ENCODE measurements around the gene DTWD2.
"Not testable (repeated sequence)": the region's sequence is repeated elsewhere in the genome, so short reads cannot be mapped to it uniquely, and the experiment has no call there.

DTWD2 gene

DNA sequence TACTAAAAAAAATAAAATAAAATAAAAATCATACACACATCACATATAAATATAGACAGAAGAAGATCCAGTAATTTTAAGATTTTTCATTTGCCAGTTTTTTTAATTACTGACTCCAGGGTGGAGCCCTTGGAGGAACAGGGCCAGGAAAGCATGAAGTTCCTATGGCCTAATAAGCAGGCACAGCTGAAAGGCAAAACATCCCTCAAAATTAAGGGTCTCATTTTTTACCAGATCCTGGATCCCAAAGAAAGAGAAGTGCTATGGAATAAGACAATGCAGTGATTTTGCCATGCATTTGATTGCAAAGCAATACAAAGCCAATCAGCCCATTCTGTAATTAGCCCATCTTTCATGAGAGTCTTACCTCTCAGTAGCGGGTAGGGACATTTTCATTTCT, 11.3 kb upstream of the DTWD2 start:
- Histone ChIP-seq H3F3A (ENCODE audit: low read depth) (no peaks in the 10 kb centered on the region), H3K36me3 (ENCODE audit: insufficient read depth, low read length) (no peaks in the 10 kb centered on the region), H3K4me2 (ENCODE audit: low read depth, low read length, poor library complexity, severe bottlenecking) (no peak overlapping the region), H3K79me2 (ENCODE audit: insufficient read depth, low read length) (no peaks in the 10 kb centered on the region), H3K9me2 (replicated peaks; ENCODE audit: low read depth, low read length) (no peaks in the 10 kb centered on the region), H3K4me1 (ENCODE audit: insufficient read depth, low read length, poor library complexity, severe bottlenecking) (no peaks in the 10 kb centered on the region), H2AFZ (ENCODE audit: low read length) (no peak overlapping the region), H3K4me3 (ENCODE audit: low read length, poor library complexity, severe bottlenecking) (no peak overlapping the region), H3K9ac (ENCODE audit: low read depth, low read length, poor library complexity, severe bottlenecking) (no peak overlapping the region), H4K20me1 (ENCODE audit: insufficient read depth, low read length, poor library complexity, severe bottlenecking) (no peaks in the 10 kb centered on the region), H3K9me3 (ENCODE audit: insufficient read depth, low read depth, low read length) (no peaks in the 10 kb centered on the region; the same call in 1 of the 2 replicates), H3K27me3 (ENCODE audit: insufficient read depth, low read length, poor library complexity, severe bottlenecking) (no peaks in the 10 kb centered on the region)
- TF ChIP-seq, protein P1, sequence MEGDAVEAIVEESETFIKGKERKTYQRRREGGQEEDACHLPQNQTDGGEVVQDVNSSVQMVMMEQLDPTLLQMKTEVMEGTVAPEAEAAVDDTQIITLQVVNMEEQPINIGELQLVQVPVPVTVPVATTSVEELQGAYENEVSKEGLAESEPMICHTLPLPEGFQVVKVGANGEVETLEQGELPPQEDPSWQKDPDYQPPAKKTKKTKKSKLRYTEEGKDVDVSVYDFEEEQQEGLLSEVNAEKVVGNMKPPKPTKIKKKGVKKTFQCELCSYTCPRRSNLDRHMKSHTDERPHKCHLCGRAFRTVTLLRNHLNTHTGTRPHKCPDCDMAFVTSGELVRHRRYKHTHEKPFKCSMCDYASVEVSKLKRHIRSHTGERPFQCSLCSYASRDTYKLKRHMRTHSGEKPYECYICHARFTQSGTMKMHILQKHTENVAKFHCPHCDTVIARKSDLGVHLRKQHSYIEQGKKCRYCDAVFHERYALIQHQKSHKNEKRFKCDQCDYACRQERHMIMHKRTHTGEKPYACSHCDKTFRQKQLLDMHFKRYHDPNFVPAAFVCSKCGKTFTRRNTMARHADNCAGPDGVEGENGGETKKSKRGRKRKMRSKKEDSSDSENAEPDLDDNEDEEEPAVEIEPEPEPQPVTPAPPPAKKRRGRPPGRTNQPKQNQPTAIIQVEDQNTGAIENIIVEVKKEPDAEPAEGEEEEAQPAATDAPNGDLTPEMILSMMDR (conservative IDR thresholded peaks at IDR 0.05; ENCODE audit: low read length): no peak
- TF ChIP-seq EZH2phosphoT487 (IDR thresholded peaks at IDR 0.05; ENCODE audit: borderline replicate concordance): no peak

DNA sequence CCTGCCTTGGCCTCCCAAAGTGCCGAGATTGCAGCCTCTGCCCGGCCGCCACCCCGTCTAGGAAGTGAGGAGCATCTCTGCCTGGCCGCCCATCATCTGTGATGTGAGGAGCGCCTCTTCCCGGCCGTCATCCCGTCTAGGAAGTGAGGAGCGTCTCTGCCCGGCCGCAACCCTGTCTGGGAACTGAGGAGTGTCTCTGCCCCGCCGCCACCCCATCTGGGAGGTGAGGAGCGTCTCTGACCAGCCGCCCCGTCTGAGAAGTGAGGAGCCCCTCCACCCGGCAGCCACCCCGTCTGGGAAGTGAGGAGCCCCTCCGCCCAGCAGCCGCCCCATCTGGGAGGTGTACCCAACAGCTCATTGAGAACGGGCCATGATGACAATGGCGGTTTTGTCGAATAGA, 10.5 kb upstream of the DTWD2 start:
- not testable (repeated sequence) for H3K9me2 ChIP-seq (replicated peaks; ENCODE audit: low read depth, low read length); H3K4me1 ChIP-seq (ENCODE audit: insufficient read depth, low read length, poor library complexity, severe bottlenecking); H3K4me3 ChIP-seq (ENCODE audit: low read length, poor library complexity, severe bottlenecking); H2AFZ ChIP-seq (ENCODE audit: low read length); H4K20me1 ChIP-seq (ENCODE audit: insufficient read depth, low read length, poor library complexity, severe bottlenecking); H3K9me3 ChIP-seq (ENCODE audit: insufficient read depth, low read depth, low read length); H3K9ac ChIP-seq (ENCODE audit: low read depth, low read length, poor library complexity, severe bottlenecking); H3F3A ChIP-seq (ENCODE audit: low read depth); H3K4me2 ChIP-seq (ENCODE audit: low read depth, low read length, poor library complexity, severe bottlenecking); H3K79me2 ChIP-seq (ENCODE audit: insufficient read depth, low read length); H3K36me3 ChIP-seq (ENCODE audit: insufficient read depth, low read length); H3K27me3 ChIP-seq (ENCODE audit: insufficient read depth, low read length, poor library complexity, severe bottlenecking)

DNA sequence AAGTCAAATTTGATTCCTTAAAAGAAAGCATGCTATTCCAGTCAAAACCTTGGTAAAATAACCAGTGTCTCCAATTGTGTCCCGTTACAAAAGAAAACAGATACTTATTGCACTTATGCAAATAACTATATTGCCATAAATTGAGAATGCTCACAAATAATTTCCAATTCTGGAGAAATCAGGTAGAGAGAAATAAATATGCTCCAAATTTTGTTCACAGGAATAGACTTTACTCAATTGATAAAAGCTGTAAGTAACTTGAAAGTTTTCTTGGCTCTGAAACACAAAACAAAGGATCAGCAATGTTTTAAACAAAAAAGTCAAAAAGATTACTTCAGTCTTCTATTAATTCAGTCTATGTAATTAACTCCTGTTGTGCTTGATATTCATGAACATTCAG, 7.8 kb upstream of the DTWD2 start:
- H3K4me1 ChIP-seq (ENCODE audit: insufficient read depth, low read length, poor library complexity, severe bottlenecking): no peaks in the 10 kb centered on the region
- H3F3A ChIP-seq (ENCODE audit: low read depth): no peaks in the 10 kb centered on the region
- TF ChIP-seq, protein P1 (conservative IDR thresholded peaks at IDR 0.05; ENCODE audit: low read length): no peak
- TF ChIP-seq EZH2phosphoT487 (IDR thresholded peaks at IDR 0.05; ENCODE audit: borderline replicate concordance): no peak
- no peak overlapping the region for H3K9ac ChIP-seq (ENCODE audit: low read depth, low read length, poor library complexity, severe bottlenecking)
- H3K4me2 ChIP-seq (ENCODE audit: low read depth, low read length, poor library complexity, severe bottlenecking): no peak overlapping the region
- no peaks in the 10 kb centered on the region for H3K9me2 ChIP-seq (replicated peaks; ENCODE audit: low read depth, low read length)
- no peaks in the 10 kb centered on the region for H4K20me1 ChIP-seq (ENCODE audit: insufficient read depth, low read length, poor library complexity, severe bottlenecking)
- no peaks in the 10 kb centered on the region for H3K36me3 ChIP-seq (ENCODE audit: insufficient read depth, low read length)
- H2AFZ ChIP-seq (ENCODE audit: low read length): no peak overlapping the region
- H3K9me3 ChIP-seq (ENCODE audit: insufficient read depth, low read depth, low read length): no peaks in the 10 kb centered on the region; the same call in 1 of the 2 replicates
- no peaks in the 10 kb centered on the region for H3K27me3 ChIP-seq (ENCODE audit: insufficient read depth, low read length, poor library complexity, severe bottlenecking)
- no peaks in the 10 kb centered on the region for H3K79me2 ChIP-seq (ENCODE audit: insufficient read depth, low read length)
- H3K4me3 ChIP-seq (ENCODE audit: low read length, poor library complexity, severe bottlenecking): no peak overlapping the region

DNA sequence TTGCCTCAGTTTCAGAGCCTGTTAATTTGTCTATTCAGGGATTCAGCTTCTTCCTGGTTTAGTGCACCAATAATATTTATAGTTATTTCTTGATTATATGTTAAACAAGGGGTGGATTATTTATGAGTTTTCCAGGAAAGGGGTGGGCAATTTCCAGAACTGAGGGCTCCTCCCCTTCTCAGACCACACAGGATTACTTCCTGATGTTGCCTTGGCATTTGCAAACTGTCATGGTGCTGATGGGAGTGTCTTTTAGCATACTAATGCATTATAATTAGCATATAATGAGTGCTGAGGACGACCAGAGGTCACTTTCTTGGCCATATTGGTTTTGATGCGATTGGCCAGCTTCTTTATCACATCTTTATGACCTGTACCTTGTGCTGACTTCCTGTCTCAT, 6.2 kb upstream of the DTWD2 start:
- Histone ChIP-seq H3K36me3 (ENCODE audit: insufficient read depth, low read length) (no peaks in the 10 kb centered on the region), H2AFZ (ENCODE audit: low read length) (no peak overlapping the region), H3K9ac (ENCODE audit: low read depth, low read length, poor library complexity, severe bottlenecking) (no peak overlapping the region), H3K4me3 (ENCODE audit: low read length, poor library complexity, severe bottlenecking) (no peak overlapping the region), H3K4me1 (ENCODE audit: insufficient read depth, low read length, poor library complexity, severe bottlenecking) (no peaks in the 10 kb centered on the region), H3K79me2 (ENCODE audit: insufficient read depth, low read length) (no peaks in the 10 kb centered on the region), H3K9me2 (replicated peaks; ENCODE audit: low read depth, low read length) (no peaks in the 10 kb centered on the region), H3K27me3 (ENCODE audit: insufficient read depth, low read length, poor library complexity, severe bottlenecking) (no peaks in the 10 kb centered on the region), H3F3A (ENCODE audit: low read depth) (no peaks in the 10 kb centered on the region), H3K9me3 (ENCODE audit: insufficient read depth, low read depth, low read length) (no peaks in the 10 kb centered on the region; the same call in 1 of the 2 replicates), H4K20me1 (ENCODE audit: insufficient read depth, low read length, poor library complexity, severe bottlenecking) (no peaks in the 10 kb centered on the region), H3K4me2 (ENCODE audit: low read depth, low read length, poor library complexity, severe bottlenecking) (no peak overlapping the region)
- TF ChIP-seq, protein P1 (conservative IDR thresholded peaks at IDR 0.05; ENCODE audit: low read length): no peak

DNA sequence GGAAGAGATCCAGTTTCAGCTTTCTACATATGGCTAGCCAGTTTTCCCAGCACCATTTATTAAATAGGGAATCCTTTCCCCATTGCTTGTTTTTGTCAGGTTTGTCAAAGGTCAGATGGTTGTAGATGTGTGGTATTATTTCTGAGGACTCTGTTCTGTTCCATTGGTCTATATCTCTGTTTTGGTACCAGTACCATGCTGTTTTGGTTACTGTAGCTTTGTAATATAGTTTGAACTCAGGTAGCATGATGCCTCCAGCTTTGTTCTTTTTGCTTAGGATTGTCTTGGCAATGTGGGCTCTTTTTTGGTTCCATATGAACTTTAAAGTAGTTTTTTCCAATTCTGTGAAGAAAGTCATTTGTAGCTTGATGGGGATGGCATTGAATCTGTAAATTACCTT, 4.8 kb upstream of the DTWD2 start:
- not testable (repeated sequence) for H3K79me2 ChIP-seq (ENCODE audit: insufficient read depth, low read length); H3K4me1 ChIP-seq (ENCODE audit: insufficient read depth, low read length, poor library complexity, severe bottlenecking); H3K4me2 ChIP-seq (ENCODE audit: low read depth, low read length, poor library complexity, severe bottlenecking); H3K9me2 ChIP-seq (replicated peaks; ENCODE audit: low read depth, low read length); H3K27me3 ChIP-seq (ENCODE audit: insufficient read depth, low read length, poor library complexity, severe bottlenecking); H3K36me3 ChIP-seq (ENCODE audit: insufficient read depth, low read length); H3K9me3 ChIP-seq (ENCODE audit: insufficient read depth, low read depth, low read length); H3F3A ChIP-seq (ENCODE audit: low read depth); H3K4me3 ChIP-seq (ENCODE audit: low read length, poor library complexity, severe bottlenecking); H2AFZ ChIP-seq (ENCODE audit: low read length); H4K20me1 ChIP-seq (ENCODE audit: insufficient read depth, low read length, poor library complexity, severe bottlenecking); H3K9ac ChIP-seq (ENCODE audit: low read depth, low read length, poor library complexity, severe bottlenecking)
